ENCODE data around the gene LEO1. TPM values are rescaled to one million over a fixed set of nuclear protein-coding genes. Genes with fewer than 3 reads are reported as not detected.

LEO1 gene
- total RNA-seq, 2 donors from 2014 or later, result 5.7 to 9.9 TPM

DNA sequence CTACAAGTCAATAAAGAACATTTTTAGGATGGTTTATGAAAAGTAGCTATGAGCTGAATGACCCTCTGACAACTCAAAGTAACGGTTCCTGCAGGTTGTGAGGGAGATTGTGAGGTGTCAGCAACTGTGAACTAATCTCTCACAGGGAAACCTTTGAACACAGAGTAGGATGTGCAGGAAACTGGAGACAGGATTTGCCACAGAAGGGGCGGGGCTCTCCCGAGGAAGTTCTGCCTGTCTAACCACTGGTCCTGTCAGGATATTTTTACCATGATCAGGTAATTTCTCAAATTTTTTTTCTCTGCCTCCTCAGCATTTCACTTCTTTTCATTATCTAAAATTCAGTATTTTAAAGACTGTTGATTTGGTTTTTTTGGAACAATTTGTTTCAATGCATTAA lies 33.3 kb downstream of the LEO1 start:
- TF ChIP-seq, protein P1, sequence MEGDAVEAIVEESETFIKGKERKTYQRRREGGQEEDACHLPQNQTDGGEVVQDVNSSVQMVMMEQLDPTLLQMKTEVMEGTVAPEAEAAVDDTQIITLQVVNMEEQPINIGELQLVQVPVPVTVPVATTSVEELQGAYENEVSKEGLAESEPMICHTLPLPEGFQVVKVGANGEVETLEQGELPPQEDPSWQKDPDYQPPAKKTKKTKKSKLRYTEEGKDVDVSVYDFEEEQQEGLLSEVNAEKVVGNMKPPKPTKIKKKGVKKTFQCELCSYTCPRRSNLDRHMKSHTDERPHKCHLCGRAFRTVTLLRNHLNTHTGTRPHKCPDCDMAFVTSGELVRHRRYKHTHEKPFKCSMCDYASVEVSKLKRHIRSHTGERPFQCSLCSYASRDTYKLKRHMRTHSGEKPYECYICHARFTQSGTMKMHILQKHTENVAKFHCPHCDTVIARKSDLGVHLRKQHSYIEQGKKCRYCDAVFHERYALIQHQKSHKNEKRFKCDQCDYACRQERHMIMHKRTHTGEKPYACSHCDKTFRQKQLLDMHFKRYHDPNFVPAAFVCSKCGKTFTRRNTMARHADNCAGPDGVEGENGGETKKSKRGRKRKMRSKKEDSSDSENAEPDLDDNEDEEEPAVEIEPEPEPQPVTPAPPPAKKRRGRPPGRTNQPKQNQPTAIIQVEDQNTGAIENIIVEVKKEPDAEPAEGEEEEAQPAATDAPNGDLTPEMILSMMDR (IDR thresholded peaks at IDR 0.05), result no peak
- TF ChIP-seq POLR2A (IDR thresholded peaks at IDR 0.05), result no peak
- Histone ChIP-seq H3K9me3 (no peaks in the 10 kb centered on the region), H3K27me3 (no peaks in the 10 kb centered on the region), H3K4me1 (no peaks in the 10 kb centered on the region), H3K4me3 (no peak overlapping the region), H3K27ac (no peak overlapping the region), H3K36me3 (replicated peaks in 1 of 2; ENCODE audit: insufficient read depth in 1 of 2, low read depth in 2 of 2) (no peaks in the 10 kb centered on the region)
- ATAC-seq (no peak), DNase-seq (no peak)
- intact Hi-C loops (cut with DNase I), result no loop called here
- 83 to 85% methylated on average over 3 of the region's 3 CpGs for WGBS, 2 donors

DNA sequence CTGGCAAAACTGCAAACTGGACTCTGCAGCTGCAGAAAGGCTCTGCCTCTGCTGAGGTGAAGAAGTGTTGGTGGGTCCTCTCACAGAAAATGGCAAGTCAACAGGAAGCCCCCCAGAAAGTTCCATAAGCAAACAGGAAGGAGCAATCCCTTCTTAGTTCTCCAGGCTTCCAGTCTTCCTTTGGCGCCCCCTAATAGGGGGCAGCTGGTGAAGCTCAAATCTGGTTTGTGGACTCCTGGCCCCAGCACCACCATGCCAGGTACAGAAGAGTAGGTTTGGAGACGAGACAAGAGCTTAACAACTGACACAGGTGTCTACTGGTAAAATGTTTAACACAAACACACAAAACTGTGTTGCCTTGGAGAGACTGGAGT lies 35.5 kb downstream of the LEO1 start:
- intact Hi-C loops (cut with DNase I), result no loop called here
- 76 to 81% methylated on average over 2 of the region's 2 CpGs for WGBS, 2 donors
- DNase-seq (no peak), ATAC-seq (no peak)
- no peak overlapping the region for H3K4me3 ChIP-seq
- H3K9me3 ChIP-seq, result no peaks in the 10 kb centered on the region
- no peak overlapping the region for H3K27ac ChIP-seq
- TF ChIP-seq, protein P1 (IDR thresholded peaks at IDR 0.05), result no peak
- TF ChIP-seq POLR2A (IDR thresholded peaks at IDR 0.05), result no peak
- H3K27me3 ChIP-seq, result no peaks in the 10 kb centered on the region
- H3K36me3 ChIP-seq (replicated peaks in 1 of 2; ENCODE audit: insufficient read depth in 1 of 2, low read depth in 2 of 2), result no peaks in the 10 kb centered on the region
- H3K4me1 ChIP-seq, result no peaks in the 10 kb centered on the region

DNA sequence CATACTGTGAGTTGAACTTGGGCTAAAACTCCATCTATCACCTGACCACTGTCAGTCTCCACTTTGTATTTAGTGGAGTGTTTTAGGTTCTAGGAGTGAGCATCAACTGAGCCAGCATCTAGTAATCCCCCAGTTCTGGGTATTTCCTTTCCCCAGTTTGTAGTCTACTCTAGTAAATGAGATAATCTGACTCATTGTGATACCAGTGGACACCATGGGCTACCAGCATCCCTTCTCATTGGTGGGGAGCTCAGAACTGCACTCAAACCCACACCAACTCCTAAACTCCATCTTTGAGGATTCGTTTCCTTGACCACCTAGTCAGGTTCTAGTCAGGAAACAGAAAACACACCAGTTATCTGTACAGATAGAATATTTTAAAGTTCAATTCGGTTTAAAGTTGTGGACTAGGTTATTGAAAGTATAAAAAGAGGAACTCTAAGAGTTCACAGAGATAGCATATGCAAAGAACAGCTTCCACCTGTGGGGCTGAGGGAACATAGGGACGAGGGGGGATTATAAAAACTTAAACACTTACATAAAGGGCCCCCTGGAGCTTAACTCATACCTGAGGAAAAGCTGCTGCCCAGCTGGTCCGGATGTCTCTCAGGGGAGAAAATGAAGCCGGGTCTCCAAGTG lies 36.0 kb downstream of the LEO1 start:
- Histone ChIP-seq H3K27ac (no peak overlapping the region), H3K27me3 (no peaks in the 10 kb centered on the region), H3K4me3 (no peak overlapping the region), H3K4me1 (no peaks in the 10 kb centered on the region), H3K36me3 (replicated peaks in 1 of 2; ENCODE audit: insufficient read depth in 1 of 2, low read depth in 2 of 2) (no peaks in the 10 kb centered on the region), H3K9me3 (no peaks in the 10 kb centered on the region)
- TF ChIP-seq, protein P1 (IDR thresholded peaks at IDR 0.05), result no peak
- TF ChIP-seq POLR2A (IDR thresholded peaks at IDR 0.05), result no peak
- ATAC-seq (no peak), DNase-seq (no peak)
- 81 to 85% methylated on average over 5 of the region's 5 CpGs for WGBS, 2 donors
- intact Hi-C loops (cut with DNase I), result no loop called here

DNA sequence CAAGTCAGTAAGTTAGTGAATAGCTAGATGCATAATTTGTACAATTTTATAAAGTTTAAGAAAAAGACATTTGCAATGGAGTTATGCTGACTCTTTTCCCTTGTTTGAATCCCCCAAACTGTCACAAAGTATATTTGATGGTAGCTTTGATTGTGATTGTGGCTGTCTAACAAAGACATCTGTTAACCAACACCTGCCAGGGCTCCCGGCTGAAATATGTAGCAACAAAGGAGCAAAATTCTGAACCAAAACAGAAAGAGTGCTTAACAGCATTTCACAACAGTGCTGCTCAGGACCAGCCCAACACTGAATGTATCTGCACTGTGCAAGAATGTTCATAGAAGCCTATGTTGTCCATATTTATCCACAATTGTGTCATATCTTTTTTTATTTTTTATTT lies 39.4 kb downstream of the LEO1 start:
- Histone ChIP-seq H3K36me3 (replicated peaks in 1 of 2; ENCODE audit: insufficient read depth in 1 of 2, low read depth in 2 of 2) (no peaks in the 10 kb centered on the region), H3K9me3 (no peaks in the 10 kb centered on the region), H3K4me1 (no peaks in the 10 kb centered on the region), H3K27me3 (no peaks in the 10 kb centered on the region), H3K27ac (no peak overlapping the region), H3K4me3 (no peak overlapping the region)
- 47 to 54% methylated on average over 1 of the region's 1 CpG for WGBS, 2 donors
- DNase-seq (no peak), ATAC-seq (no peak)
- intact Hi-C loops (cut with DNase I), result no loop called here
- TF ChIP-seq POLR2A (IDR thresholded peaks at IDR 0.05), result no peak
- TF ChIP-seq, protein P1 (IDR thresholded peaks at IDR 0.05), result no peak

DNA sequence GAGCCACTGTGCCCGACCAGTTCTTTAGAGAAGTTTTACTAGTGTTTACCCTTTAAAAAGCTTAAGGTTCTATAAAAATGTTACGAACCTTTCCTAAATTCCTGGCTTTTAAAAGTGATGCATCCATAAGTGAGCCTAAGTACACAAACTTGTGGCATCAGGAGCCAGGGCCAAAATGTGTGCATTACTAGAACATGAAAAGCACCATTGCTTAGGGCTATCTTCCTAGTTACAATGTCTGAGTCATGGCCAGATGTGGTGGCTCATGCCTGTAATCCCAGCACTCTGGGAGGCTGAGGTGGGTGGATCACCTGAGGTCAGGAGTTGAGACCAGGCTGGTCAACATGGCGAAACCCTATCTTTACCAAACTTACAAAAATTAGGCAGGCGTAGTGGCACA lies 39.9 kb downstream of the LEO1 start:
- no peak overlapping the region for H3K27ac ChIP-seq
- intact Hi-C loops (cut with DNase I), result no loop called here
- no peaks in the 10 kb centered on the region for H3K36me3 ChIP-seq (replicated peaks in 1 of 2; ENCODE audit: insufficient read depth in 1 of 2, low read depth in 2 of 2)

More for the DNA sequence above, 39.9 kb downstream of the LEO1 start:
- H3K9me3 ChIP-seq, result no peaks in the 10 kb centered on the region
- no peak for TF ChIP-seq POLR2A (IDR thresholded peaks at IDR 0.05)
- TF ChIP-seq, protein P1 (IDR thresholded peaks at IDR 0.05), result no peak
- no peaks in the 10 kb centered on the region for H3K27me3 ChIP-seq
- DNase-seq, result no peak
- no peak for ATAC-seq
- no peak overlapping the region for H3K4me3 ChIP-seq
- H3K4me1 ChIP-seq, result no peaks in the 10 kb centered on the region
- 93 to 95% methylated on average over 4 of the region's 4 CpGs for WGBS, 2 donors

Measured in body of pancreas (tissue), 4 donors.